IMR-90 (cell line): ENCODE results near the gene RERE. TPM values are rescaled to one million over a fixed set of nuclear protein-coding genes. Genes with fewer than 3 reads are reported as not detected.

Experiments
- ATAC-seq: fragments of 200-7000 bp; cut with Tn5 transposase; 2 replicates; pipeline ENCODE4 v1.9.1; 2020; ENCODE audit warnings: low read depth, mild to moderate bottlenecking, moderate library complexity
- BruUV-seq: library from RNA; stranded (reverse); fragments of 400-500 nt; replicated peaks from 2 replicates; lab custom pipeline; 2021; lab: Mats Ljungman, UMichigan
- CTCF ChIA-PET: fragments of 300-600 bp; formaldehyde crosslinking; extraction: SDS; loops from one replicate; lab custom pipeline; 2021; ENCODE audit warnings: antibody characterized with exemption; lab: Yijun Ruan, JAX
- POLR2A ChIA-PET: fragments of 300-600 bp; sonication (Branson Sonifier 250); formaldehyde crosslinking; loops from one replicate; lab custom pipeline; 2022; ENCODE audit warnings: antibody characterized with exemption; ENCODE audit not compliant: unreplicated experiment; lab: Charles Lee
- DNase-seq: peaks from one replicate; pipeline ENCODE4 v3.0.0; 2013
- H2AFZ ChIP-seq: replicated peaks from 2 replicates; pipeline ENCODE3; 2013; ENCODE audit warnings: low read length, mild to moderate bottlenecking; ENCODE audit not compliant: poor library complexity
- H2AK5ac ChIP-seq: 2 replicates; pipeline ENCODE4 v1.6.1; 2013; ENCODE audit warnings: low read depth, low read length, inconsistent platforms
- H2AK9ac ChIP-seq: replicated peaks from 2 replicates; pipeline ENCODE3; 2013; ENCODE audit warnings: mild to moderate bottlenecking, low read depth, low read length, moderate library complexity; ENCODE audit not compliant: poor library complexity
- H2BK120ac ChIP-seq: 2 replicates; pipeline ENCODE4 v1.6.1; 2013; ENCODE audit warnings: low read depth, low read length, inconsistent platforms
- H2BK15ac ChIP-seq: 3 replicates; pipeline ENCODE4 v1.6.1; 2013; ENCODE audit warnings: low read depth, low read length, inconsistent platforms
- H2BK20ac ChIP-seq: 2 replicates; pipeline ENCODE4 v1.6.1; 2013; ENCODE audit warnings: low read depth, mild to moderate bottlenecking, inconsistent platforms, low read length, moderate library complexity
- H2BK5ac ChIP-seq: 2 replicates; pipeline ENCODE4 v1.6.1; 2013; ENCODE audit warnings: mild to moderate bottlenecking, low read depth, low read length, inconsistent platforms; ENCODE audit not compliant: poor library complexity, severe bottlenecking
- H3K14ac ChIP-seq: replicated peaks from 2 replicates; pipeline ENCODE4 v1.6.1; 2013; ENCODE audit warnings: low read depth, low read length, inconsistent platforms
- H3K18ac ChIP-seq: 2 replicates; pipeline ENCODE4 v1.6.1; 2013; ENCODE audit warnings: low read depth, low read length, control low read depth
- H3K23ac ChIP-seq: 2 replicates; pipeline ENCODE4 v1.6.1; 2013; ENCODE audit warnings: low read depth, low read length, inconsistent platforms
- H3K27ac ChIP-seq: 2 replicates; pipeline ENCODE4 v1.5.1; 2013; ENCODE audit warnings: mild to moderate bottlenecking, control low read depth, low read length; ENCODE audit not compliant: insufficient read depth
- H3K27me3 ChIP-seq: 2 replicates; pipeline ENCODE4 v1.6.1; 2013; ENCODE audit warnings: low read length; ENCODE audit not compliant: control insufficient read depth, insufficient read depth
- H3K36me3 ChIP-seq: 2 replicates; pipeline ENCODE4 v1.6.1; 2013; ENCODE audit warnings: low read length, mixed read lengths; ENCODE audit not compliant: control insufficient read depth, insufficient read depth
- H3K4ac ChIP-seq: 2 replicates; pipeline ENCODE4 v1.6.1; 2013; ENCODE audit warnings: low read depth, low read length, inconsistent platforms
- H3K4me1 ChIP-seq: 2 replicates; pipeline ENCODE4 v1.6.1; 2013; ENCODE audit warnings: low read length, mixed read lengths; ENCODE audit not compliant: control insufficient read depth, insufficient read depth
- H3K4me2 ChIP-seq: 2 replicates; pipeline ENCODE4 v1.6.1; 2013; ENCODE audit warnings: low read depth, mild to moderate bottlenecking, control low read depth, low read length, moderate library complexity
- H3K4me3 ChIP-seq: 2 replicates; pipeline ENCODE4 v1.5.1; 2013; ENCODE audit warnings: low read depth, mild to moderate bottlenecking, control low read depth, low read length, moderate library complexity; ENCODE audit not compliant: insufficient read depth
- H3K56ac ChIP-seq: 2 replicates; pipeline ENCODE4 v1.6.1; 2013; ENCODE audit warnings: low read length, inconsistent platforms; ENCODE audit not compliant: insufficient read depth; ENCODE audit errors: extremely low read depth
- H3K79me1 ChIP-seq, 2 experiments: 2 replicates each; pipeline ENCODE4 v1.6.1; 2013; ENCODE audit warnings: low read length in 2 of 2, inconsistent platforms in 1 of 2, low read depth in 1 of 2
- H3K9ac ChIP-seq: 2 replicates; pipeline ENCODE4 v1.6.1; 2013; ENCODE audit warnings: low read depth, low read length, control low read depth
- H3K9me1 ChIP-seq: 2 replicates; pipeline ENCODE4 v1.6.1; 2013; ENCODE audit warnings: low read length, inconsistent platforms; ENCODE audit not compliant: insufficient read depth
- H3K9me3 ChIP-seq: 2 replicates; pipeline ENCODE4 v1.6.1; 2013; ENCODE audit warnings: low read length; ENCODE audit not compliant: control insufficient read depth, insufficient read depth
- H4K20me1 ChIP-seq: 2 replicates; pipeline ENCODE4 v1.6.1; 2013; ENCODE audit warnings: low read length, inconsistent platforms; ENCODE audit not compliant: insufficient read depth
- H4K5ac ChIP-seq: 2 replicates; pipeline ENCODE4 v1.6.1; 2013; ENCODE audit warnings: mild to moderate bottlenecking, low read depth, low read length, control low read depth
- H4K8ac ChIP-seq, 2 experiments: 2 replicates each; pipeline ENCODE4 v1.6.1; 2013; ENCODE audit warnings: low read depth in 2 of 2, low read length in 2 of 2, control low read depth in 1 of 2, inconsistent platforms in 1 of 2
- H4K91ac ChIP-seq: 2 replicates; pipeline ENCODE4 v1.6.1; 2013; ENCODE audit warnings: low read depth, low read length, inconsistent platforms; ENCODE audit not compliant: insufficient read depth
- BHLHE40 ChIP-seq: fragments of 150-350 bp; IDR thresholded peaks from 2 replicates; pipeline ENCODE4 v1.6.1; 2016; ENCODE audit warnings: mild to moderate bottlenecking, low read depth, low read length
- CEBPB ChIP-seq: IDR thresholded peaks from 2 replicates; pipeline ENCODE4 v1.6.1; 2012; ENCODE audit warnings: low read depth, low read length, improper control_type of control experiment
- CHD1 ChIP-seq: IDR thresholded peaks from 2 replicates; pipeline ENCODE4 v1.6.1; 2012; ENCODE audit warnings: low read depth, low read length, improper control_type of control experiment
- CTCF ChIP-seq: conservative IDR thresholded peaks from 2 replicates; pipeline ENCODE4 v1.5.1; 2012; ENCODE audit warnings: mild to moderate bottlenecking, low read depth, low read length, improper control_type of control experiment
- ELK1 ChIP-seq: fragments of 150-350 bp; IDR thresholded peaks from 2 replicates; pipeline ENCODE4 v1.6.1; 2016; ENCODE audit warnings: low read depth, mild to moderate bottlenecking, low read length, moderate library complexity, borderline replicate concordance
- FOS ChIP-seq: fragments of 150-350 bp; IDR thresholded peaks from 2 replicates; pipeline ENCODE4 v1.6.1; 2016; ENCODE audit warnings: low read depth, low read length
- MAFK ChIP-seq: IDR thresholded peaks from 2 replicates; pipeline ENCODE4 v1.6.1; 2012; ENCODE audit warnings: low read depth, low read length, improper control_type of control experiment
- MAZ ChIP-seq: IDR thresholded peaks from 2 replicates; pipeline ENCODE4 v1.6.1; 2012; ENCODE audit warnings: low read depth, mild to moderate bottlenecking, low read length, improper control_type of control experiment, moderate library complexity, borderline replicate concordance
- MXI1 ChIP-seq: IDR thresholded peaks from 2 replicates; pipeline ENCODE4 v1.6.1; 2012; ENCODE audit warnings: low read depth, mild to moderate bottlenecking, low read length, moderate library complexity, borderline replicate concordance
- NFE2L2 ChIP-seq: fragments of 150-350 bp; IDR thresholded peaks from 2 replicates; pipeline ENCODE4 v1.6.1; 2016; ENCODE audit warnings: low read depth, mild to moderate bottlenecking, low read length
- POLR2A ChIP-seq: IDR thresholded peaks from 2 replicates; pipeline ENCODE4 v1.6.1; 2012; ENCODE audit warnings: mild to moderate bottlenecking, low read depth, low read length
- RAD21 ChIP-seq: IDR thresholded peaks from 2 replicates; pipeline ENCODE4 v1.6.1; 2012; ENCODE audit warnings: low read length, improper control_type of control experiment
- RFX5 ChIP-seq: IDR thresholded peaks from 2 replicates; pipeline ENCODE4 v1.8.0; 2012; ENCODE audit warnings: low read depth, mild to moderate bottlenecking, low read length, moderate library complexity
- SMC3 ChIP-seq: fragments of 150-350 bp; IDR thresholded peaks from 2 replicates; pipeline ENCODE4 v1.6.1; 2016; ENCODE audit warnings: low read depth, mild to moderate bottlenecking, antibody characterized with exemption, low read length, moderate library complexity
- USF2 ChIP-seq: fragments of 150-350 bp; IDR thresholded peaks from 2 replicates; pipeline ENCODE4 v1.6.1; 2017; ENCODE audit warnings: mild to moderate bottlenecking, antibody characterized with exemption, low read length, low read depth
- WGBS, 2 experiments: methylation state at CpG; one replicate each; pipeline versions ENCODE4 v1.1.5 to v1.1.7; 2013; ENCODE audit warnings: missing lambda C conversion rate in 2 of 2; ENCODE audit not compliant: insufficient read length in 1 of 2; ENCODE audit errors: extremely low coverage in 2 of 2; 5-methylcytosine and 5-hydroxymethylcytosine counted together
- dilution Hi-C: fragments of 300-500 bp; cut with HindIII; formaldehyde crosslinking; loops from one replicate; pipeline ENCODE4 v1.14.3; 2018; ENCODE audit warnings: low sequenced_read_pairs; ENCODE audit not compliant: unreplicated experiment
- in situ Hi-C: fragments of 300-500 bp; cut with MboI; formaldehyde crosslinking; loops from 3 replicates; pipeline ENCODE4 v1.14.3; 2019; ENCODE audit warnings: low sequenced_read_pairs, inconsistent platforms, mixed read lengths
- intact Hi-C: fragments of 100-400 bp; cut with micrococcal nuclease; formaldehyde crosslinking; loops from 2 replicates; pipeline ENCODE4 v1.10.0; 2022
- polyA plus RNA-seq, 3 experiments: library from polyadenylated mRNA; depleted of rRNA; stranded (reverse); fragments of >200 nt; gene quantifications; 2 replicates each; pipeline ENCODE4 v1.2.3, GENCODE V29; 2012; ENCODE audit warnings: low replicate concordance in 1 of 3
- total RNA-seq: library from RNA; depleted of rRNA; stranded (reverse); fragments of >200 nt; gene quantifications from 2 replicates; pipeline ENCODE4 v1.2.3, GENCODE V29; 2012

Gene RERE
- total and polyA plus RNA-seq, 2 of the 4 experiments (the other 2 are of a cell fraction), result 11.5 to 25.1 TPM

- ChIA-PET CTCF (interaction anchor here (1.4 to 1.8 kb wide), 2 partner anchors 13 to 67 kb away, joined by 6 to 8 read pairs; no protein-coding TSS in a partner anchor), POLR2A (no interaction called here)
- no peaks in the 10 kb centered on the region for H3K27me3 ChIP-seq
- H3K36me3 ChIP-seq, result peaks cover 26% of the 10 kb centered on the region
- H3K14ac ChIP-seq, result peak overlapping the region; percentile 94
- no CpG with 5 or more reads among the region's 8 CpGs for WGBS, 2 experiments
- no peak overlapping the region for H2AFZ ChIP-seq
- peak overlapping the region; percentile 86 for H3K23ac ChIP-seq
- H3K56ac ChIP-seq, result peak overlapping the region; percentile 86
- H3K4ac ChIP-seq, result peak overlapping the region; percentile 94
- DNase-seq (peak; percentile 79), ATAC-seq (peak; percentile 15; the same call in 1 of the 2 replicates)
- H3K4me2 ChIP-seq, result peak overlapping the region; percentile 41; the same call in 1 of the 2 replicates
- H3K18ac ChIP-seq, result peak overlapping the region; percentile 58
- peak overlapping the region; percentile 81 for H3K27ac ChIP-seq
- H3K9ac ChIP-seq, result peak overlapping the region; percentile 24; the same call in 1 of the 2 replicates
- H2BK120ac ChIP-seq, result peak overlapping the region; percentile 87
- peak overlapping the region; percentile 91 for H4K91ac ChIP-seq
- H2BK20ac ChIP-seq, result peak overlapping the region; percentile 93
- H2BK15ac ChIP-seq, result peak overlapping the region; percentile 65
- peaks cover 29% of the 10 kb centered on the region for H3K4me1 ChIP-seq
- peak overlapping the region; percentile 93 for H2BK5ac ChIP-seq
- intact Hi-C loops (loop anchor here (2.0 kb wide), 1 partner anchor 23 kb away; no protein-coding TSS in a partner anchor), dilution Hi-C loops (no loop called here), in situ Hi-C loops (no loop called here)
- BruUV-seq, result no TSS peak
- peaks cover 25% of the 10 kb centered on the region for H3K9me1 ChIP-seq
- H3K9me3 ChIP-seq, result no peaks in the 10 kb centered on the region
- H4K8ac ChIP-seq, result peak overlapping the region; percentile 39 to 86
- H2AK5ac ChIP-seq, result peak overlapping the region; percentile 97
- peaks cover 37 to 74% of the 10 kb centered on the region in 2 experiments for H3K79me1 ChIP-seq
- H4K5ac ChIP-seq, result peak overlapping the region; percentile 80
- peak overlapping the region; percentile 11 for H2AK9ac ChIP-seq
- H3K4me3 ChIP-seq, result no peak overlapping the region
- H4K20me1 ChIP-seq, result peaks cover 28% of the 10 kb centered on the region; the same call in 1 of the 2 replicates
- TF ChIP-seq NFE2L2 (no peak), USF2 (no peak), FOS (no peak), CEBPB (no peak), CHD1 (no peak), ELK1 (no peak), MXI1 (no peak), POLR2A (no peak), SMC3 (no peak), MAZ (no peak), RFX5 (no peak), CTCF (no peak), RAD21 (no peak), MAFK (no peak), BHLHE40 (no peak)
Measured at GRCh38 chr1:8396083-8396785, 421.2 kb downstream of the RERE start.
